ENCODE results near the gene PCDHGB5.
"Not testable (repeated sequence)": the region's sequence is repeated elsewhere in the genome, so short reads cannot be mapped to it uniquely, and the experiment has no call there.

PCDHGB5 gene

DNA sequence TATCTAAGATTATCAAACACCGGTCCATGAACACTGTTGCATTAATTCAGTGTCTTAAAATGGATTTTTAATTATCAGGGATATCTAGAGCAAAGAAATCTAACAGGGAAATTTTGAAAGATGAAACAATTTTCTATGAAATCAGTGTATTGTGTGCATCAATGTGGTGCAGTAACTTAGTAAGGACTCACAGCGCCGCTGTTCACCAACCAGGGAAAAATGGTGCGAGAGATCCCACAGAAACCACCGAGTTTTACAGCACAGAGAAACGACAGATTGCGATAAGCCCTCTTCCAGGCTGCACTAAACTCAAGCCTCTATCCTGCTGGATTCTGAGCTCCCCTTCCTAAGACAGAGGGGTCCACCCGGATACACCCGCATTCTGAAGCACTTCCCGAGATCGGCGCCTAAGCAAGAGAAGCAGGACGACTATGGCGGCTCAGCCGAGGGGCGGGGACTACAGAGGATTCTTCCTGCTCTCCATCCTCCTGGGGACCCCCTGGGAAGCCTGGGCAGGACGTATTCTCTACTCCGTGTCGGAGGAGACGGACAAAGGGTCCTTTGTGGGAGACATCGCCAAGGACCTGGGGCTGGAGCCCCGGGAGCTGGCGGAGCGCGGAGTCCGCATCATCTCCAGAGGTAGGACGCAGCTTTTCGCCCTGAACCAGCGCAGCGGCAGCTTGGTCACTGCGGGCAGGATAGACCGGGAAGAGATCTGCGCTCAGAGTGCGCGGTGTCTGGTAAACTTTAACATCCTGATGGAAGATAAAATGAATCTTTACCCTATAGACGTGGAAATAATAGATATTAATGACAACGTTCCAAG lies 15.1 kb upstream of the PCDHGB5 start, which contains the start of gene PCDHGA7:
Gene PCDHGA7, plus strand, starts transcription at position 274 of the 826 bp plus-strand sequence. Its CDS starts 158 bp downstream, at position 432.
- DNase-seq, result no peak

DNA sequence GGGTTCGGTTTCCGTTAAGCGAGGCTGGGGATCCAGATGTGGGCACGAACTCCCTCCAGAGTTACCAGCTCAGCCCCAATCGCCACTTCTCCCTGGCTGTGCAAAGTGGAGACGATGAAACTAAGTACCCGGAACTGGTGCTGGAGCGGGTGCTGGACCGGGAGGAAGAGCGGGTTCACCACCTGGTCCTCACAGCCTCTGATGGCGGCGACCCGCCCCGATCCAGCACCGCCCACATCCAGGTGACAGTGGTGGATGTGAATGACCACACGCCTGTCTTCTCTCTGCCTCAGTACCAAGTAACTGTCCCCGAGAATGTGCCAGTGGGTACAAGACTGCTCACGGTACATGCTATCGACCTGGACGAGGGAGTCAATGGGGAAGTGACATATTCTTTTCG lies 14.4 kb upstream of the PCDHGB5 start:
- no peak for DNase-seq

DNA sequence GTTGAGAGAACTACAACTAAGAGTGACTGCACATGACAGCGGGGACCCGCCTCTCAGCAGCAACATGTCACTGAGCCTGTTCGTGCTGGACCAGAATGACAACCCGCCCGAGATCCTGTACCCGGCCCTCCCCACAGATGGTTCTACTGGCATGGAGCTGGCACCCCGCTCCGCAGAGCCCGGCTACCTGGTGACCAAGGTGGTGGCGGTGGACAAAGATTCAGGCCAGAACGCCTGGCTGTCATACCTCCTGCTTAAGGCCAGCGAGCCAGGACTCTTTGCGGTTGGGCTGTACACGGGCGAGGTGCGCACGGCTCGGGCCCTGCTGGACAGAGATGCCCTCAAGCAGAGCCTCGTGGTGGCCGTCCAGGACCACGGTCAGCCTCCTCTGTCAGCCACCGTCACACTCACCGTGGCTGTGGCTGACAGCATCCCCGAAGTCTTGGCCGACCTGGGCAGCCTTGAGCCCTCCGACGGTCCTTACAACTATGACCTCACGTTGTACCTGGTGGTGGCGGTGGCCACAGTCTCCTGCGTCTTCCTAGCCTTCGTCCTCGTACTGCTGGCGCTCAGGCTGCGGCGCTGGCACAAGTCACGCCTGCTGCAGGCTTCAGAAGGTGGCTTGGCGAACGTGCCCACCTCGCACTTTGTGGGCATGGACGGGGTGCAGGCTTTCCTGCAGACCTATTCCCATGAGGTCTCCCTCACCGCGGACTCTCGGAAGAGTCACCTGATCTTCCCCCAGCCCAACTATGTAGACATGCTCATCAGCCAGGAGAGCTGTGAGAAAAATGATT lies 13.1 kb upstream of the PCDHGB5 start:
- no peak for DNase-seq

DNA sequence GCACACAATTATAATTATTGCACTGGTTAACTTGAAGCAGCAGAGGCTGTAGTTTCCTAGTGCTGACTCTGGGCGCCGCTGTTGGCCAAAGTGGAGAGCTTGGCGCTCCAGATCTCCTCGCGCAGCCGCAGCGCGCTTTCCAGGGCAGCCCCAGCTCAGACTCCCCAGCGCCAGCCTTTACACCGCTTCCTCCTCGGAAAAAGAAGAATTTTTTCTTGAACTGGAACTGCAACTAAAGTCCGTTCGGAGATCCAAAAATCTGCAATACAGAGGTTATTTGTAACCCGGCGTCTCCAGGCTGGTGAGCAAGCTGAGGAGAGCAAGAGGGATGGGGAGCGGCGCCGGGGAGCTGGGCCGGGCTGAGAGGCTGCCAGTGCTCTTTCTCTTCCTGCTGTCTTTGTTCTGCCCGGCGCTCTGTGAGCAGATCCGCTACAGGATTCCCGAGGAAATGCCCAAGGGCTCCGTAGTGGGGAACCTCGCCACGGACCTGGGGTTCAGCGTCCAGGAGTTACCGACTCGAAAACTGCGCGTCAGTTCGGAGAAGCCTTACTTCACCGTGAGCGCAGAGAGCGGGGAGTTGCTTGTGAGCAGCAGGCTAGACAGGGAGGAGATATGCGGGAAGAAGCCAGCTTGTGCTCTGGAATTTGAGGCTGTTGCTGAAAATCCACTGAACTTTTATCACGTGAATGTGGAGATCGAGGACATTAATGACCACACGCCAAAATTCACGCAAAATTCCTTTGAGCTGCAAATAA lies 10.0 kb upstream of the PCDHGB5 start, which contains the start of gene PCDHGB4:
Gene PCDHGB4, plus strand, starts transcription at position 142 of the 755 bp plus-strand sequence. Its CDS starts 187 bp downstream, at position 329.
- DNase-seq, result not testable (repeated sequence)

DNA sequence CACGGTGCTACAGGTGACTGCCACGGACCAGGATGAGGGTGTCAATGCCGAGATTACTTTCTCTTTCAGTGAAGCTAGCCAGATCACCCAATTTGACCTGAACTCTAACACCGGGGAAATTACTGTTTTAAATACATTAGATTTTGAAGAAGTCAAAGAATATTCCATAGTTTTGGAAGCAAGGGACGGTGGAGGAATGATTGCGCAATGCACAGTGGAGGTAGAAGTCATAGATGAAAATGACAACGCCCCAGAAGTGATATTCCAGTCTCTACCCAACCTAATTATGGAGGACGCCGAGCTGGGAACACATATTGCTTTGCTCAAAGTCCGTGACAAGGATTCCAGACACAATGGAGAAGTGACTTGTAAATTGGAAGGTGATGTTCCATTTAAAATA lies 9.1 kb upstream of the PCDHGB5 start:
- DNase-seq, result no peak

DNA sequence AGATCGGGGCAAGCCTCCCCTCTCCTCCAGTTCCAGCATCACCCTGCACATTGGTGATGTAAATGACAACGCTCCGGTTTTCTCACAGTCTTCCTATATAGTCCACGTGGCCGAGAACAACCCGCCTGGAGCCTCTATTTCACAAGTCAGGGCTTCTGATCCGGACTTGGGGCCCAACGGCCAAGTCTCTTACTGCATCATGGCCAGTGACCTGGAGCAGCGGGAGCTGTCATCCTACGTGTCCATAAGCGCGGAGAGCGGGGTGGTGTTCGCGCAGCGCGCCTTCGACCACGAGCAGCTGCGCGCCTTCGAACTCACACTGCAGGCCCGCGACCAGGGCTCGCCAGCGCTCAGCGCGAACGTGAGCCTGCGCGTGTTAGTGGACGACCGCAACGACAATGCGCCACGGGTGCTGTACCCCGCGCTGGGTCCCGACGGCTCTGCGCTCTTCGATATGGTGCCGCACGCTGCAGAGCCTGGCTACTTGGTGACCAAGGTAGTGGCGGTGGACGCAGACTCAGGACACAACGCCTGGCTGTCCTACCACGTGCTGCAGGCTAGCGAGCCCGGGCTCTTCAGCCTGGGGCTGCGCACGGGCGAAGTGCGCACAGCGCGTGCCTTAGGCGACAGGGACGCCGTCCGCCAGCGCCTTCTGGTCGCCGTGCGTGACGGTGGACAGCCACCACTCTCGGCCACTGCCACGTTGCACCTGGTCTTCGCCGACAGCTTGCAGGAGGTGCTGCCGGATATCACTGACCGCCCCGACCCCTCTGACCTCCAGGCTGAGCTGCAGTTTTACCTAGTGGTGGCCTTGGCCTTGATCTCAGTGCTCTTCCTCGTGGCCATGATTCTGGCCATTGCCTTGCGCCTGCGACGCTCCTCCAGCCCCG lies 8.3 kb upstream of the PCDHGB5 start:
- DNase-seq, result no peak

DNA sequence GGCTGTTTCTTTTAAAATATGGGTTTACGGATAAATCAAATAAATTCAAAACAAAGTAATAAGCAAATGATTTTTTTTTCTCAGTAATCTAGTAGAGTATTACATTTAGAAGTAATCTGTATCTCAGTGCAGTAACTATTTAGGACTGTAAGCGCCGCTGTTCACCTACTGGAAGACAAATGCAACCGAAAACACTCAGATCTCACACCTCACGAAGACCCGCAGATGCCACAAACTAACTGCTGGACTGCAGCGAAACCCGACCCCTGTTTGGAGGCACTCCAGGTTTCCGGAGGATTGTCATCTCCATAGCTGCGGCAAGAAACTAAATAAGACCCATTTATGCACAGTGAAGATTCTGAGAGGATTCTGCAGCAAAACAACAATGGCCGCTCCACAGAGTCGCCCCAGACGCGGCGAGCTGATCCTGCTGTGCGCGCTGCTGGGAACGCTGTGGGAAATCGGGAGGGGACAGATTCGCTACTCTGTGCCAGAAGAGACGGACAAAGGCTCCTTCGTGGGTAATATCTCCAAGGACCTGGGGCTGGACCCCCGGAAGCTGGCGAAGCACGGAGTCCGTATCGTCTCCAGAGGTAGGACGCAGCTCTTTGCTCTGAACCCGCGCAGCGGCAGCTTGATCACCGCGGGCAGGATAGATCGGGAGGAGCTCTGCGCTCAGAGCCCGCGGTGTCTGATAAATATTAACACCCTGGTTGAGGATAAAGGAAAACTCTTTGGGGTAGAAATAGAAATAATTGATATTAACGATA lies 5.1 kb upstream of the PCDHGB5 start, which contains the start of gene PCDHGA8:
Gene PCDHGA8, plus strand, starts transcription at position 205 of the 770 bp plus-strand sequence. Its CDS starts 181 bp downstream, at position 386.
- DNase-seq, result no peak

DNA sequence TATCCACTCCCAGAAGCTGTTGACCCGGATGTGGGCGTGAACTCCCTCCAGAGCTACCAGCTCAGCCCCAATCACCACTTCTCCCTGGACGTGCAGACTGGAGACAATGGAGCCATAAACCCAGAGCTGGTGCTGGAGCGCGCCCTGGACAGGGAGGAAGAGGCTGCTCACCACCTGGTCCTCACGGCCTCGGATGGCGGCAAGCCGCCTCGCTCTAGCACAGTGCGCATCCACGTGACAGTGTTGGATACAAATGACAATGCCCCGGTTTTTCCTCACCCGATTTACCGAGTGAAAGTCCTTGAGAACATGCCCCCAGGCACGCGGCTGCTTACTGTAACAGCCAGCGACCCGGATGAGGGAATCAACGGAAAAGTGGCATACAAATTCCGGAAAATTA lies 4.5 kb upstream of the PCDHGB5 start:
- no peak for DNase-seq

DNA sequence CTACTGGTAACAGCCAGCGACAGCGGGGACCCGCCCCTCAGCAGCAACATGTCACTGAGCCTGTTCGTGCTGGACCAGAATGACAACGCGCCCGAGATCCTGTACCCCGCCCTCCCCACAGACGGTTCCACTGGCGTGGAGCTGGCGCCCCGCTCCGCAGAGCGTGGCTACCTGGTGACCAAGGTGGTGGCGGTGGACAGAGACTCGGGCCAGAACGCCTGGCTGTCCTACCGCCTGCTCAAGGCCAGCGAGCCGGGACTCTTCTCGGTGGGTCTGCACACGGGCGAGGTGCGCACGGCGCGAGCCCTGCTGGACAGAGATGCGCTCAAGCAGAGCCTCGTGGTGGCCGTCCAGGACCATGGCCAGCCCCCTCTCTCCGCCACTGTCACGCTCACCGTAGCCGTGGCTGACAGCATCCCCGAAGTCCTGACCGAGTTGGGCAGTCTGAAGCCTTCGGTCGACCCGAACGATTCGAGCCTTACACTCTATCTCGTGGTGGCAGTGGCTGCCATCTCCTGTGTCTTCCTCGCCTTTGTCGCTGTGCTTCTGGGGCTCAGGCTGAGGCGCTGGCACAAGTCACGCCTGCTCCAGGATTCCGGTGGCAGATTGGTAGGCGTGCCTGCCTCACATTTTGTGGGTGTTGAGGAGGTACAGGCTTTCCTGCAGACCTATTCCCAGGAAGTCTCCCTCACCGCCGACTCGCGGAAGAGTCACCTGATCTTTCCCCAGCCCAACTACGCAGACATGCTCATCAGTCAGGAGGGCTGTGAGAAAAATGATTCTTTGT lies 3.2 kb upstream of the PCDHGB5 start:
- not testable (repeated sequence) for DNase-seq

DNA sequence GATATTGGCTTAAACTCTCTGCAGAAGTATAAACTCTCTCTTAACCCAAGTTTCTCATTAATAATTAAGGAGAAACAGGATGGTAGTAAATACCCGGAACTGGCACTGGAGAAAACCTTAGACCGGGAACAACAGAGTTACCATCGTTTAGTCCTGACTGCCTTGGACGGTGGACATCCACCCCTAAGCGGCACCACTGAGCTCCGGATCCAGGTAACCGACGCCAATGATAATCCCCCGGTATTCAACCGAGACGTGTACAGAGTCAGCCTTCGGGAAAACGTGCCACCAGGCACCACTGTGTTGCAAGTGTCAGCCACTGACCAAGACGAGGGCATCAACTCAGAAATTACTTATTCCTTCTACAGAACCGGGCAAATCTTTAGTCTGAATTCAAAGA lies 861 bp downstream of the PCDHGB5 start:
- DNase-seq, result no peak

DNA sequence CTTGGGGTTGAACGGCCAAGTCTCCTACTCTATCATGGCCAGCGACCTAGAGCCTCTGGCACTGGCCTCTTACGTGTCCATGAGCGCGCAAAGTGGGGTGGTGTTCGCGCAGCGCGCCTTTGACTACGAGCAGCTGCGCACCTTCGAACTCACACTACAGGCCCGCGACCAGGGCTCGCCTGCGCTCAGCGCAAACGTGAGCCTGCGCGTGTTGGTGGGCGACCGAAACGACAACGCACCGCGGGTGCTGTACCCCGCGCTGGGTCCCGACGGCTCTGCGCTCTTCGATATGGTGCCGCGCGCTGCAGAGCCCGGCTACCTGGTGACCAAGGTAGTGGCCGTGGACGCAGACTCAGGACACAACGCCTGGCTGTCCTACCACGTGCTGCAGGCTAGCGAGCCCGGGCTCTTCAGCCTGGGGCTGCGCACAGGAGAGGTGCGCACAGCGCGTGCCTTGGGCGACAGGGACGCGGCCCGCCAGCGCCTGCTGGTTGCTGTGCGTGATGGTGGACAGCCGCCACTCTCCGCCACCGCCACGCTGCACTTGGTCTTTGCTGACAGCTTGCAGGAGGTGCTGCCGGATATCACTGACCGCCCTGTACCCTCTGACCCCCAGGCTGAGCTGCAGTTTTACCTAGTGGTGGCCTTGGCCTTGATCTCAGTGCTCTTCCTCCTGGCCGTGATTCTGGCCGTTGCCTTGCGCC lies 2.0 kb downstream of the PCDHGB5 start:
- DNase-seq, result no peak

DNA sequence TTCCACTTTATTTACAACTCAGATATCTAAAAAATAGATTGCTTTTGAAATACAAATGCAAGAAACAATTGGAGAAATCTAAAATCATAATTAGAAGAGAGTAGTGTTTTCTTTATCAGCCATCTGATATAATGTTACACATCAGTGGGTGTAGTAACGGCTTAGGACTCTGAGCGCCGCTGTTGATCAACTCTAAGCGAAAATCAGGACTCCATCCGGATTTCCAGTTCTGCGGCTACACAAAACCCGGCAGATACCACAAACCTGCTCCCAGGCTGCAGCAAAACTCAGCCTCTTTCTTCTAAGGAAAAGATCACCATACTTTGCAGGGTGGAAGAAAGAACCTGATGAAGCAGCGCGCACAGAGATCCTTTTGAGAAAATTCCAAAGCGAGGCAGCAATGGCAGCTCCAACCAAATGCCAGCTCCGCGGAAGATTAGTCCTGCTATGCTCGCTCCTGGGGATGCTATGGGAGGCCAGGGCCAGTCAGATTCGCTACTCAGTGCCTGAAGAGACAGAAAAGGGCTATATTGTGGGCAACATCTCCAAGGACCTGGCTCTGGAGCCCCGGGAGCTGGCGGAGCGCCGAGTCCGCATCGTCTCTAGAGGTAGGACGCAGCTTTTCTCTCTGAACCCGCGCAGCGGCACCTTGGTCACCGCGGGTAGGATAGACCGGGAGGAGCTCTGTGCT lies 5.0 kb downstream of the PCDHGB5 start, which contains the start of gene PCDHGA9:
Gene PCDHGA9, plus strand, starts transcription at position 226 of the 691 bp plus-strand sequence. Its CDS starts 175 bp downstream, at position 401.
- DNase-seq, result no peak

DNA sequence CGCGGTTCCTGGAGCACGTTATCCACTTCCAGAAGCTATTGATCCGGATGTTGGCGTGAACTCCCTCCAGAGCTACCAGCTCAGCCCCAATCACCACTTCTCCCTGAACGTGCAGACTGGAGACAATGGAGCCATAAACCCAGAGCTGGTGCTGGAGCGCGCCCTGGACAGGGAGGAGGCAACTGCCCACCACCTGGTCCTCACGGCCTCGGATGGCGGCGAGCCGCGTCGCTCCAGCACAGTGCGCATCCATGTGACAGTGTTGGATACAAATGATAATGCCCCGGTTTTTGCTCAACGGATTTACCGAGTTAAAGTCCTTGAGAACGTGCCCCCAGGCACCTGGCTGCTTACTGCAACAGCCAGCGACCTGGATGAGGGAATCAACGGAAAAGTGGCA lies 5.6 kb downstream of the PCDHGB5 start:
- no peak for DNase-seq

DNA sequence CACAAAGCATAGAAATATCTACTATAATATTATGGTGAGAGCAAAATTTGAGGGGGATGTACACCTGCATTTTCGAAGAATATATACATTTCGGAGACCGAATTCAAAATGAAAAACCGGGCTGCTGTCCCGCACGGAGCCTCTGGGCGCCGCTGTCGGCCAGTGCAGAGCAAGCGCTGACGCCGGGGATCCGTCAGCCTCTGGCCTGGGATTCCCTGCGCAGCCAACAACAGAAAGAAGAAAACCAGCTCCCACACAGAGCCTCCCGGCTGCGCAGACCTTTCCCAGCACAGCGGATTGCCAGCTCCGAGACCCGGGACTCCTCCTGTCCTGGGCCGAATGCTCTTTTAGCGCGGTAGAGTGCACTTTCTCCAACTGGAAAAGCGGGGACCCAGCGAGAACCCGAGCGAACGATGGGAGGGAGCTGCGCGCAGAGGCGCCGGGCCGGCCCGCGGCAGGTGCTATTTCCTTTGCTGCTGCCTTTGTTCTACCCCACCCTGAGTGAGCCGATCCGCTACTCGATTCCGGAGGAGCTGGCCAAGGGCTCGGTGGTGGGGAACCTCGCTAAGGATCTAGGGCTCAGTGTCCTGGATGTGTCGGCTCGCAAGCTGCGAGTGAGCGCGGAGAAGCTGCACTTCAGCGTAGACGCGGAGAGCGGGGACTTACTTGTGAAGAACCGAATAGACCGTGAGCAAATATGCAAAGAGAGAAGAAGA lies 10.2 kb downstream of the PCDHGB5 start, which contains the start of gene PCDHGB6:
Gene PCDHGB6, plus strand, starts transcription at position 232 of the 716 bp plus-strand sequence. Its CDS starts 182 bp downstream, at position 414.
- DNase-seq, result not testable (repeated sequence)

DNA sequence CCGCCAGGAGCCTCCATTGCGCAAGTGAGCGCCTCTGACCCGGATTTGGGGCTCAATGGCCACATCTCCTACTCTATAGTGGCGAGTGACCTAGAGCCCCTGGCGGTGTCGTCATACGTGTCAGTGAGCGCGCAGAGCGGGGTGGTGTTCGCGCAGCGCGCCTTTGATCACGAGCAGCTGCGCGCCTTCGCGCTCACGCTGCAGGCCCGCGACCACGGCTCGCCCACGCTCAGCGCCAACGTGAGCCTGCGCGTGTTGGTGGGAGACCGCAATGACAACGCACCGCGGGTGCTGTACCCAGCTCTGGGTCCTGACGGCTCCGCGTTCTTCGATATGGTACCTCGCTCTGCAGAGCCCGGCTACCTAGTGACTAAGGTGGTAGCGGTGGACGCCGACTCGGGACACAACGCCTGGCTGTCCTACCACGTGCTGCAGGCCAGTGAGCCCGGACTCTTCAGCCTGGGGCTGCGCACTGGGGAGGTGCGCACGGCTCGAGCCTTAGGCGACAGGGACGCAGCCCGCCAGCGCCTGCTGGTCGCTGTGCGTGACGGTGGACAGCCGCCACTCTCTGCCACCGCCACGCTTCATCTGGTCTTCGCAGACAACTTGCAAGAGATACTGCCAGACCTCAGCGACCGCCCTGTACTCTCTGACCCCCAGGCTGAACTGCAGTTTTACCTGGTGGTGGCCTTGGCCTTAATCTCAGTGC lies 12.0 kb downstream of the PCDHGB5 start:
- DNase-seq, result no peak

DNA sequence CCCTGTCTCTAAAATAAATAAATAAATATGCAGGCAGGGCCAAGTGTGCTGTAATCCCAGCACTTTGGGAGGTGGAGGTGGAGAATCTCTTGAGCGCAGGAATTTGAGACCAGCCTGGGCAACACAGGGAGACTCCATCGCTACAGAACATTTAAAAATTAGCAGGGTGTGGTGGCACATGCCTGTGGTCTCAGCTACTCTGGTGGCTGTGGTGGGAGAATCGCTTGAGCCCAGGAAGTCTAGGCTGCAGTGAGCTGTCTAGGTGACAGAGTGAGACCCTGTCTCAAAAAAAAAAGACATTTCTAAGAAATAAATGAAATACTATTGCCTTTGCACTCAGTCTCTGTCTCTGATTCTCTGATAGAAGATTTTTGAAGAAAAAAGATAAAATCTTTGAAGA lies 13.8 kb downstream of the PCDHGB5 start:
- DNase-seq, result no peak

DNA sequence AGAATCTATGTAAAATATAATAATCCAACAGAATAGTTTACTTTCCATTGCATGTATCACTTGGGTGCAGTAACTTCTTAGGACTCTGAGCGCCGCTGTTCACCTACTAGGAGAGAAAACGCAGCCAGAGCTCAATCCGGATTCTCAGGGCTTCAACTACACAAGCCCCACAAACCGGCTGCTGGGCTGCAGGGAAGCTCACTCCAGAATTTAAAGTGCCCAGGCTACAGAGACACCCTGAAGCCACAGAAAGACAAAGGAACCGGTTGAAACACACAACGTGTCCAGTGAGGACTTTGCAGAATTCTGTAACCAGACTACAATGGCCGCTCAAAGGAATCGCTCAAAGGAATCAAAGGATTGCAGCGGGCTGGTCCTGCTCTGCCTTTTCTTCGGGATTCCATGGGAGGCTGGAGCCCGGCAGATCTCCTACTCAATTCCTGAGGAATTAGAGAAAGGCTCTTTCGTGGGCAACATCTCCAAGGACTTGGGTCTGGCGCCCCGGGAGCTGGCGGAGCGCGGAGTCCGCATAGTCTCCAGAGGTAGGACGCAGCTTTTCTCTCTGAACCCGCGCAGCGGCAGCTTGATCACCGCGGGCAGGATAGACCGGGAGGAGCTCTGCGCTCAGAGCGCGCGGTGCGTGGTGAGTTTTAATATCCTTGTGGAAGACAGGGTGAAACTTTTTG lies 15.2 kb downstream of the PCDHGB5 start, which contains the start of gene PCDHGA10:
Gene PCDHGA10, plus strand, starts transcription at position 134 of the 686 bp plus-strand sequence. Its CDS starts 189 bp downstream, at position 323.
- no peak for DNase-seq
